PC-9 (cell line): Measurements from ENCODE around the gene NOTCH4. TPM values are rescaled to one million over a fixed set of nuclear protein-coding genes. Genes with fewer than 3 reads are reported as not detected.

Experiments used
- BruUV-seq: library from RNA; stranded (reverse); fragments of 400-500 nt; replicated peaks from 2 replicates; lab custom pipeline; 2021; lab: Mats Ljungman, UMichigan
- CTCF ChIA-PET: fragments of 300-600 bp; sonication (Branson Sonifier 250); formaldehyde crosslinking; loops from one replicate; lab custom pipeline; 2022; ENCODE audit warnings: antibody characterized with exemption; lab: Charles Lee
- POLR2A ChIA-PET: fragments of 300-600 bp; sonication (Branson Sonifier 250); formaldehyde crosslinking; loops from one replicate; lab custom pipeline; 2022; ENCODE audit warnings: antibody characterized with exemption; ENCODE audit not compliant: unreplicated experiment; lab: Charles Lee
- DNase-seq, 2 experiments: peaks; one replicate each; pipeline versions ENCODE4 v3.0.0 to v3.0.0-alpha.2; 2015 to 2022; ENCODE audit warnings: mixed read lengths in 1 of 2
- H2AFZ ChIP-seq: fragments of 200-600 bp; sonication (generic); 2 replicates; pipeline ENCODE4 v1.8.1; 2017; ENCODE audit warnings: antibody characterized with exemption
- H3F3A ChIP-seq: fragments of 200-600 bp; sonication (generic); 2 replicates; pipeline ENCODE4 v1.8.1; 2017; ENCODE audit warnings: antibody characterized with exemption, mild to moderate bottlenecking, low read depth; ENCODE audit not compliant: insufficient read depth
- H3K27ac ChIP-seq: fragments of 200-600 bp; sonication (generic); 2 replicates; pipeline ENCODE4 v1.6.1; 2016; ENCODE audit warnings: mixed run types
- H3K27me3 ChIP-seq: fragments of 200-600 bp; sonication (generic); 2 replicates; pipeline ENCODE4 v1.6.1; 2016; ENCODE audit warnings: low read depth, mixed run types; ENCODE audit not compliant: insufficient read depth
- H3K36me3 ChIP-seq: fragments of 200-600 bp; sonication (generic); 2 replicates; pipeline ENCODE4 v1.6.1; 2016; ENCODE audit warnings: low read depth, mixed run types
- H3K4me1 ChIP-seq: fragments of 200-600 bp; sonication (generic); replicated peaks from 2 replicates; pipeline ENCODE4 v1.6.1; 2016; ENCODE audit warnings: mixed run types; ENCODE audit not compliant: insufficient read depth
- H3K4me2 ChIP-seq: fragments of 200-600 bp; sonication (generic); 2 replicates; pipeline ENCODE4 v1.6.1; 2017; ENCODE audit warnings: mixed run types
- H3K4me3 ChIP-seq: fragments of 200-600 bp; sonication (generic); 2 replicates; pipeline ENCODE4 v1.6.1; 2016; ENCODE audit warnings: mixed run types
- H3K79me2 ChIP-seq: fragments of 200-600 bp; sonication (generic); 2 replicates; pipeline ENCODE4 v1.6.1; 2017; ENCODE audit warnings: low read depth, mixed run types
- H3K9me2 ChIP-seq: fragments of 200-600 bp; sonication (generic); 2 replicates; pipeline ENCODE4 v1.8.1; 2017; ENCODE audit warnings: mild to moderate bottlenecking; ENCODE audit not compliant: insufficient read depth
- H3K9me3 ChIP-seq: fragments of 200-600 bp; sonication (generic); 2 replicates; pipeline ENCODE4 v1.8.1; 2016; ENCODE audit warnings: low read depth; ENCODE audit not compliant: insufficient read depth
- H4K20me1 ChIP-seq: fragments of 200-600 bp; sonication (generic); 2 replicates; pipeline ENCODE4 v1.8.1; 2017; ENCODE audit not compliant: insufficient read depth
- CTCF ChIP-seq: fragments of 200-600 bp; sonication (generic); conservative IDR thresholded peaks from 2 replicates; pipeline ENCODE4 v1.6.1; 2017; ENCODE audit warnings: mixed run types, antibody characterized with exemption, mild to moderate bottlenecking, moderate library complexity
- EZH2 ChIP-seq: fragments of 200-600 bp; sonication (generic); IDR thresholded peaks from 2 replicates; pipeline ENCODE4 v1.8.0; 2017; ENCODE audit warnings: antibody characterized with exemption, low read depth
- intact Hi-C: fragments of 100-400 bp; cut with micrococcal nuclease; formaldehyde crosslinking; loops from one replicate; pipeline ENCODE4 v1.10.0; 2022; ENCODE audit not compliant: unreplicated experiment
- total RNA-seq: library from RNA; stranded (reverse); gene quantifications from 2 replicates; pipeline ENCODE4 v1.2.3, GENCODE V29; 2021

Gene NOTCH4
- total RNA-seq, 1 experiment from 2014 or later: 1.5 TPM

GRCh38 chr6:32191696-32192607, 31.9 kb downstream of the NOTCH4 start:
- peaks cover 9% of the 10 kb centered on the region for H3K36me3 ChIP-seq
- ChIA-PET CTCF (interaction anchor here (0.6 kb wide), 1 partner anchor 31 kb away, joined by 6 read pairs; no protein-coding TSS in a partner anchor), POLR2A (no interaction called here)
- no peaks in the 10 kb centered on the region for H3K9me2 ChIP-seq
- no TSS peak for BruUV-seq
- peaks cover 25% of the 10 kb centered on the region for H3K4me1 ChIP-seq
- peaks cover 12% of the 10 kb centered on the region; the same call in 1 of the 2 replicates for H3F3A ChIP-seq
- H3K4me2 ChIP-seq: no peak overlapping the region
- intact Hi-C loops: loop anchor here (10.0 kb wide), 2 partner anchors 647 to 783 kb away; partner anchors contain the start of genes ATP6V1G2, DDX39B and NFKBIL1
- peaks cover 18% of the 10 kb centered on the region for H3K79me2 ChIP-seq
- H4K20me1 ChIP-seq: no peaks in the 10 kb centered on the region
- H3K27ac ChIP-seq: no peak overlapping the region
- DNase-seq: no peak
- no peak overlapping the region for H3K4me3 ChIP-seq
- no peaks in the 10 kb centered on the region for H3K9me3 ChIP-seq
- no peak for TF ChIP-seq CTCF
- TF ChIP-seq EZH2: no peak
- no peak overlapping the region for H2AFZ ChIP-seq
- H3K27me3 ChIP-seq: no peaks in the 10 kb centered on the region

GRCh38 chr6:32190911-32191677, 32.8 kb downstream of the NOTCH4 start:
- Histone ChIP-seq H3K4me1 (peaks cover 19% of the 10 kb centered on the region), H2AFZ (no peak overlapping the region), H3K4me2 (peak overlapping the region; percentile 95), H3K9me2 (no peaks in the 10 kb centered on the region), H3K4me3 (no peak overlapping the region), H3K79me2 (peaks cover 18% of the 10 kb centered on the region), H3K36me3 (peaks cover 10% of the 10 kb centered on the region), H3K27ac (no peak overlapping the region), H3K27me3 (no peaks in the 10 kb centered on the region), H3F3A (peaks cover 12% of the 10 kb centered on the region; the same call in 1 of the 2 replicates), H3K9me3 (no peaks in the 10 kb centered on the region), H4K20me1 (no peaks in the 10 kb centered on the region)
- POLR2A ChIA-PET: no interaction called here
- intact Hi-C loops: loop anchor here (1.0 to 10.0 kb wide), 3 partner anchors 13 to 784 kb away; partner anchors contain the start of genes ATP6V1G2, DDX39B, NFKBIL1 and RNF5
- TF ChIP-seq EZH2 (no peak), CTCF (no peak)
- no peak for DNase-seq
- no TSS peak for BruUV-seq
- CTCF ChIA-PET: interaction anchor here (1.1 kb wide), 1 partner anchor 13 kb away, joined by 4 read pairs; no protein-coding TSS in a partner anchor
